Stimulated activated CD4-positive, alpha-beta T cell treated with anti-CD3 and anti-CD28 coated beads, TNF-alpha, amount 100 ng/mL, for 1 hour (primary cell): ENCODE data around the gene PAFAH1B1.
"Not testable (repeated sequence)": the region's sequence is repeated elsewhere in the genome, so short reads cannot be mapped to it uniquely, and the experiment has no call there.

ENCODE experiments used
- DNase-seq, 3 donors: peaks; one replicate each; pipeline ENCODE4 v3.0.0-alpha.2; 2020; ENCODE audit warnings: low read depth in 3 of 3, low spot score in 1 of 3

PAFAH1B1 gene

GRCh38 chr17:2635241-2635640 is 41.8 kb downstream of the PAFAH1B1 start:
- DNase-seq, result no peak

DNA sequence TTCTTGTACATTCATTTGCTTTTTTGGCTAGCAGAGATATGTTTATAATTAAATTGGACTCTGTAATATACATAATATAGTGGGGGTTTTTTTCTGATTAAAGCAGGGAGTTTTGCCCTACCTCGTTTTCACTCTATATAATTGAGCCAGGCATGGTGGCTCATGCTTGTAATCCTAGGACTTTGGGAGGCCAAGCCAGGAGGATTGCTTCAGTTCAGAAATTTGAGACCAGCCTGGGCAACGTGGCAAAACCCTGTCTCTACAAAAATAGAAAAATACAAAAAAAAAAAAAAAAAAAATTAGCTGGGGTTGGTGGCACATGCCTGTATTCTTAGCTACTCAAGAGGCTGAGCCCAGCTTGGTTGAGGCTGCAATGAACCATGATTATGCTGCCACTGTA is 42.2 kb downstream of the PAFAH1B1 start:
- DNase-seq, result no peak

- DNase-seq, result no peak
Measured at GRCh38 chr17:2636169-2636930, 42.9 kb downstream of the PAFAH1B1 start.

DNA sequence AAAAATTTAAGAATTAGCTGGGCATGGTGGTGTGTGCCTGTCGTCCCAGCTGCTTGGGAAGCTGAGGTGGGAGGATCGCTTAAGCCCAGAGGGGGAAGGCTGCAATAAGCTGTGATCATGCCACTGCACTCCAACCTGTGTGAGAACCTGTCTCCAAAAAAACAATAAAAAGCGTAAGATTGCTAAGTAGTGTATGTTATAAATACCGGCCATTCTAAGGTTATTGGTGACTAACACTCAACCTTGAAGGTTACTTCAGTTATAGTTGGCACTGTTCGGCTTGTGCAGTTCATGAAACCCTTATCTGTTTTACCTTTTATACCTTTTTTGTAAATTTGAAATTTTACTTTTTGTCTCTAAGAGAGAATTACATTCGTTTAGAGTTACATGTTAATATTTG is 44.0 kb downstream of the PAFAH1B1 start:
- DNase-seq, result no peak

DNA sequence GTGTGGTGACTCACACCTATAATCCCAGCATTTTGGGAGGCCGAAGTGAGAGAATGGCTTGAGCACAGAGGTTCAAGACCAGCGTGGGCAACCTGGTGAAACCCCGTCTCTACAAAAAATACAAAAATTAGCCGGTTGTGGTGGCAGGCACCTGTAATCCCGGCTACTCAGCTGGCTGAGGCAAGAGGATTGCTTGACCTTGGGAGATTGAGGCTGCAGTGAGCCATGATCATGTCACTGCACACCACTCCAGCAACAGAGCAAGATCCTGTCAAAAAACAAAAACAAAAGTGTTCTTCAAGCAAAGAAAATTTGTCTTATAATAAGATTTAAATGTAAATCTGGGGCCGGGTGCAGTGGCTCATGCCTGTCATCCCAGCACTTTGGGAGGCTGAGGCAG is 51.5 kb downstream of the PAFAH1B1 start:
- no peak for DNase-seq

GRCh38 chr17:2647957-2648356 is 54.5 kb downstream of the PAFAH1B1 start:
- no peak for DNase-seq

DNA sequence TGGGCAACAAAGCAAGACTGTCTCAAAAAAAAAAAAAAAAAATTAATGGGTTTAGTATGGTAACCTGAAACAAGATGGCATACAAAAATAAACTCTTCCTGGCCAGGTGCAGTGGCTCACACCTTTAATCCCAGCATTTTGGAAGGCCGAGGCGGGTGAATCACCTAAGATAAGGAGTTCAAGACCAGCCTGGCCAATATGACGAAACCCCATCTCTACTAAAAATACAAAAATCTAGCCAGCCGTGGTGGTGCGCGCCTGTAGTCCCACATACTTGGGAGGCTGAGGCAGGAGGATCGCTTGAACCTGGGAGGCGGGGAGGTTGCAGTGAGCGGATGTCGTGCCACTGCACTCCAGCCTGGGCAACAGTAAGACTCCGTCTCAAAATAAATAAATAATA is 55.7 kb downstream of the PAFAH1B1 start:
- DNase-seq, result no peak

DNA sequence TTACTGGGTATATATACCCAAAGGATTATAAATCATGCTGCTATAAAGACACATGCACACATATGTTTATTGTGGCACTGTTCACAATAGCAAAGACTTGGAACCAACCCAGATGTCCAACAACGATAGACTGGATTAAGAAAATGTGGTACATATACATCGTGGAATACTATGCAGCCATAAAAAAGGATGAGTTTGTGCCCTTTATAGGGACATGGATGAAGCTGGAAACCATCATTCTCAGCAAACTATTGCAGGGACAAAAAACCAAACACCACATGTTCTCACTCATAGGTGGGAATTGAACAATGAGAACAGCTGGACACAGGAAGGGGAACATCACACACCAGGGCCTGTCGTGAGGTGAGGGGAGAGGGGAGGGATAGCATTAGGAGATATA is 59.5 kb downstream of the PAFAH1B1 start:
- not testable (repeated sequence) for DNase-seq

- no peak for DNase-seq
Measured at GRCh38 chr17:2655546-2655945, 62.1 kb downstream of the PAFAH1B1 start.

GRCh38 chr17:2656283-2656682 is 62.8 kb downstream of the PAFAH1B1 start:
- no peak for DNase-seq

- DNase-seq, result not testable (repeated sequence)
Measured at GRCh38 chr17:2659337-2659736, 65.9 kb downstream of the PAFAH1B1 start.

DNA sequence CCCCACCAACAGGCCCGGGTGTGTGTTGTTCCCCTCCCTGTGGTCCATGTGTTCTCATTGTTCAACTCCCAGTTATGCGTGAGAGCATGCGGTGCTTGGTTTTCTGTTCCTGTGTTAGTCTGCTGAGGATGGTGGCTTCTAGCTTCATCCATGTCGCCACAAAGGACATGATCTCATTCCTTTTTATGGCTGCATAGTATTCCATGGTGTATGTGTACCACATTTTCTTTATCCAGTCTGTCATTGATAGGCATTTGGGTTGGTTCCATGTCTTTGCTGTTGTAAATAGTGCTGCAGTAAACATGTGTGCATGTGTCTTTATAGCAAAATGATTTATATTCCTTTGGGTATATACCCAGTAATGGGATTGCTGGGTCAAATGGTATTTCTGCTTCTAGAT is 67.0 kb downstream of the PAFAH1B1 start:
- not testable (repeated sequence) for DNase-seq

- no peak for DNase-seq
Measured at GRCh38 chr17:2672026-2672425, 78.6 kb downstream of the PAFAH1B1 start.

GRCh38 chr17:2679247-2679646 is 85.8 kb downstream of the PAFAH1B1 start:
- DNase-seq, result not testable (repeated sequence)

GRCh38 chr17:2680961-2681360 is 87.5 kb downstream of the PAFAH1B1 start:
- DNase-seq, result no peak

DNA sequence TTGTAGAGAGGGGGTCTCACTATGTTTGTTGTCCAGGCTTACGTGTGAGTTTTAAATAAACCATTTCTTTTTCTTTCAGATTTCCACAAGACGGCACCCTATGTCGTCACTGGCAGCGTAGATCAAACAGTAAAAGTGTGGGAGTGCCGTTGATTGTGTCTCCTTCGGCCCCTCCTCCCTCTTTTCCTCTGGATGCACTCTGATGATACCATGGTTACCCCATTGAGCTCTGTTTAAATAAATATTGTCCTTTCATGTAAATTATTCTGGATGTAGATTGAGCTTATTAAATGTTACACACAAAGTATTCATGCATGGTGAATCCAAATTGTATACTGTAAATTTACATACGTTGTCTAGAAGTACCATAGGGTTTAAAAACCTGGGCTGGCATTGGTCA is 88.2 kb downstream of the PAFAH1B1 start:
- DNase-seq, result no peak

GRCh38 chr17:2682176-2682938 is 88.9 kb downstream of the PAFAH1B1 start:
- DNase-seq, result no peak

DNA sequence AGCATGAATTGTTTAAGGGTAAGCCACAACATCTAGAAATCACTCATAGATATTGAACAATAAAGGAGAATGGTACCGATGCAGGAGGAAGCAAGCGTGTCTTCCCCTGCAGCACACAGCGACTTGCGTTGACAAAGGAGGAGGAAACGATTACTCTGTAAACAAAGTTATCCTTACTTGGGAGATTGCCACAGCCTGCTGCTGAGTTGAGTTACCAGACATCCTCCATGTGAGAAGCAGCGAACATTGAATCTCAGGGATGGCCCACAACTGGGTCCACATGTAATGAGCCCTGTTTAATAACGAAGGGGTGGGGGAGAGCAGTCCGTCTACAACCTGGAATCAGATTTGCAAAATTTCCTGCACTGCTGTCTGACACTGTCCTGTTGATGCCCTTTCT is 90.5 kb downstream of the PAFAH1B1 start:
- no peak for DNase-seq

DNA sequence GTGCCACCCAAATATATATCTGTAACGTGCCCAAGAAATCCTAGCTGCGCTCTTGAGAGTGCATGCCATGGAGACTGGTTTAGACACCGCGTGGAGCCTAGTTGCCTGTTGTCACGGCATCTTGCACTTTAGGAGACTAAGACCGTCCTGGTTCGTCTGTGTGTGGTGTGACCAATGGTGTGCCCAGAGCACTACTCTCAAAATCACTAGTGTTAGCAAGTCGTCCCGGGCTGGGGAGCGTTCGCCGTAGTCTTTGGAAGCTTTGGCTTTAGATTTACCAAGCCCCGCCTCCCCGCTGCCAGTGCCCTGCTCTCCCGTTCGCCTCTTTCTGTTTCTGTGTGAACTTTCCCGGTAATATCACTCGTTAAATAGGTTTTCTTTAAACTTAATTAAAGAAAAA is 91.1 kb downstream of the PAFAH1B1 start:
- DNase-seq, result no peak

- DNase-seq, result no peak
Measured at GRCh38 chr17:2685696-2686095, 92.2 kb downstream of the PAFAH1B1 start.

DNA sequence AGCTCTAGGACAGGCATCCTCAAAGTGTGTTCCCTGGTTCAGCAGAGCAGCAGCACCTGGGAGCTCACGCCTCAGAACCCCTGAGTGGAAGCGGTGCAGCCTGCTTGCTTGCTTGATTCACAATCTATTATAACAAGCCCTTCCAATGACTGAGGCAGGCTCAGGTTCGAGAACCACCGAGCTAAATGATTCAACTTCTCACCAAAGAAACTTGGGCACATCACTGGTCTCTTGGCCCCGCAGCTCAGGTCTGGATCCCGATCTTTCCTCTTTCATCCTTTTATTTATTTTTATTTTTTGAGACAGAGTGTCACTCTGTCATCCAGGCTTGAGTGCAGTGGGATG is 93.6 kb downstream of the PAFAH1B1 start:
- DNase-seq, result no peak
